ENCODE data around the gene WDR5. TPM values are rescaled to one million over a fixed set of nuclear protein-coding genes. Genes with fewer than 3 reads are reported as not detected.

The WDR5 gene
- total and polyA plus RNA-seq, 10 of the 15 experiments (the other 5 are each of a cell fraction or from before 2014, with no cell fraction given): 1.4 to 43.7 (median 33.2) TPM

GRCh38 chr9:134186471-134187109 is 50.7 kb downstream of the WDR5 start (continued):
- TF ChIP-seq ZNF687 (IDR thresholded peaks at IDR 0.05) (no peak), TBL1XR1 (IDR thresholded peaks at IDR 0.05; ENCODE audit: low read depth, low read length) (no peak), SMARCA5 (IDR thresholded peaks at IDR 0.05) (no peak), ZBTB33 (IDR thresholded peaks at IDR 0.05) (no peak), PKNOX1 (IDR thresholded peaks at IDR 0.05) (no peak), RAD21 (IDR thresholded peaks at IDR 0.05; ENCODE audit: insufficient read depth, low read depth, low read length) (no peak)

Measured in GM12878 (cell line).